SU-DHL-6 (cell line): Measurements from ENCODE around the gene AAR2.

Source experiments
- CTCF ChIP-seq: fragments of 200-600 bp; sonication (generic); IDR thresholded peaks from one replicate; pipeline ENCODE4 v1.5.1; 2017; ENCODE audit warnings: antibody characterized with exemption, mild to moderate bottlenecking, low read length, moderate library complexity; ENCODE audit not compliant: insufficient read depth, poor library complexity, severe bottlenecking
- EZH2phosphoT487 ChIP-seq: fragments of 200-600 bp; sonication (generic), shearing (Covaris generic); conservative IDR thresholded peaks from 2 replicates; pipeline ENCODE4 v1.6.1; 2018; ENCODE audit warnings: mild to moderate bottlenecking, antibody characterized with exemption, low read length, moderate library complexity, mixed read lengths

DNA sequence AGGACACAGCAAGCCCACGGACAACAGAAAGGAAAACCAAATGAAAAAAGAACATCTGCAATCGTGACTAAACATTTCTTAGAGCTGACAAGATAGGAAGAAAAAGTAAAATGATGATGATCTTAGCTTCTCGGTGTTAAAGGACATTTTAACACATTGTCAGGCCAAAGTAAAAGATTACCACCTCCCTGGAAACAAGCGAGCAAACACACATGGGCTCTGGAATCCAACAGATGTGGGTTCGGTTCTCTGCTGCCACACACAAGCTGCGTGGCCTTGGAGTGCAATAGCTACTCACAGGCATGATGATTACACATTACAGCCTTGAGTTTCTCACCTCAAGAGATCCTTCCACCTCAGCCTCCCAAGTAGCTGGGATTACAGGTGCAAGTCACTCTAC lies 7.5 kb upstream of the AAR2 start:
- no peak for TF ChIP-seq CTCF
- no peak for TF ChIP-seq EZH2phosphoT487
